Loucy (cell line): ENCODE results near the gene AP1AR.

Source experiments
- H2AFZ ChIP-seq: fragments of 200-600 bp; sonication (generic); 2 replicates; pipeline ENCODE4 v1.6.0; 2016; ENCODE audit warnings: antibody characterized with exemption, mild to moderate bottlenecking, low read length, moderate library complexity
- H3F3A ChIP-seq: fragments of 200-600 bp; 2 replicates; pipeline ENCODE4 v1.6.0; 2016; ENCODE audit warnings: antibody characterized with exemption, low read depth, mild to moderate bottlenecking
- H3K27me3 ChIP-seq: fragments of 200-600 bp; sonication (generic); 2 replicates; pipeline ENCODE4 v1.6.1; 2014; ENCODE audit warnings: low read length, mild to moderate bottlenecking; ENCODE audit not compliant: insufficient read depth, poor library complexity, severe bottlenecking
- H3K36me3 ChIP-seq: fragments of 200-600 bp; sonication (generic); 2 replicates; pipeline ENCODE4 v1.6.1; 2016; ENCODE audit warnings: low read length; ENCODE audit not compliant: insufficient read depth
- H3K4me1 ChIP-seq: fragments of 200-600 bp; sonication (generic); 2 replicates; pipeline ENCODE4 v1.5.1; 2014; ENCODE audit warnings: low read length, mild to moderate bottlenecking; ENCODE audit not compliant: insufficient read depth, poor library complexity, severe bottlenecking
- H3K4me2 ChIP-seq: fragments of 200-600 bp; sonication (generic); 2 replicates; pipeline ENCODE4 v1.6.0; 2014; ENCODE audit warnings: antibody characterized with exemption, low read length, low read depth, mild to moderate bottlenecking; ENCODE audit not compliant: poor library complexity, severe bottlenecking
- H3K4me3 ChIP-seq: fragments of 200-600 bp; sonication (generic); 2 replicates; pipeline ENCODE4 v1.5.1; 2014; ENCODE audit warnings: low read length, mild to moderate bottlenecking, mixed read lengths; ENCODE audit not compliant: poor library complexity, severe bottlenecking
- H3K79me2 ChIP-seq: fragments of 200-600 bp; sonication (generic); 2 replicates; pipeline ENCODE4 v1.6.1; 2014; ENCODE audit warnings: low read length; ENCODE audit not compliant: insufficient read depth
- H3K9ac ChIP-seq: fragments of 200-600 bp; sonication (generic); 2 replicates; pipeline ENCODE4 v1.6.0; 2014; ENCODE audit warnings: mild to moderate bottlenecking, low read depth, low read length, moderate library complexity; ENCODE audit not compliant: poor library complexity, severe bottlenecking
- H3K9me2 ChIP-seq: fragments of 200-600 bp; sonication (generic); replicated peaks from 2 replicates; pipeline ENCODE4 v1.6.1; 2016; ENCODE audit warnings: low read depth, low read length, mixed read lengths
- H3K9me3 ChIP-seq: fragments of 200-600 bp; sonication (generic); 2 replicates; pipeline ENCODE4 v1.6.1; 2014; ENCODE audit warnings: mild to moderate bottlenecking, antibody characterized with exemption, low read length, low read depth; ENCODE audit not compliant: insufficient read depth
- H4K20me1 ChIP-seq: fragments of 200-600 bp; sonication (generic); 2 replicates; pipeline ENCODE4 v1.6.0; 2014; ENCODE audit warnings: antibody characterized with exemption, low read length, mild to moderate bottlenecking; ENCODE audit not compliant: insufficient read depth, poor library complexity, severe bottlenecking
- EZH2phosphoT487 ChIP-seq: fragments of 200-600 bp; IDR thresholded peaks from 2 replicates; pipeline ENCODE4 v1.6.1; 2018; ENCODE audit warnings: antibody characterized with exemption, mild to moderate bottlenecking, moderate library complexity, borderline replicate concordance
- TF ChIP-seq, protein P1 (sequence below): fragments of 200-600 bp; sonication (generic); conservative IDR thresholded peaks from 2 replicates; pipeline ENCODE4 v1.5.1; 2014; ENCODE audit warnings: mild to moderate bottlenecking, antibody characterized with exemption, low read length

Gene AP1AR

DNA sequence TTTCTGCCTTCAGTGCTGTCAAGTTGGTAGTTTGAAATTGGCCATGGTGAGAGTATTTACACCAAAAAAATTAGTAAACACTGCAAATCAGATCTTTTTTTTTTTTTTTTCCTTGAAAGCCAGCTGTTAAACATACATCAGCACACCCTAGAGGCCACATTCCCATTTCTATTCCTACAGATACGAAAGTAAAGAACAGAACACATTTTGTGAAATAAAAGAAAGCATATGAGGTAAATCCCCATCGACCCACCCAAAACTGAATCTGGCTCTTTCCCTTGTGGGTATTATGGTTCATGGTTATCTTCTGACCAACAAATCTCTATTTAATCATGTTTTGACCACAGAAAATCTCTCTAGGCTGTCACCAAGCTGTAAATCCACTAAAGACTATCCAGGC lies 41.8 kb upstream of the AP1AR start:
- no peaks in the 10 kb centered on the region for H4K20me1 ChIP-seq
- no peaks in the 10 kb centered on the region for H3K9me2 ChIP-seq
- no peak overlapping the region for H3K9ac ChIP-seq
- H3K36me3 ChIP-seq, result no peaks in the 10 kb centered on the region
- no peaks in the 10 kb centered on the region for H3K79me2 ChIP-seq
- TF ChIP-seq, protein P1, sequence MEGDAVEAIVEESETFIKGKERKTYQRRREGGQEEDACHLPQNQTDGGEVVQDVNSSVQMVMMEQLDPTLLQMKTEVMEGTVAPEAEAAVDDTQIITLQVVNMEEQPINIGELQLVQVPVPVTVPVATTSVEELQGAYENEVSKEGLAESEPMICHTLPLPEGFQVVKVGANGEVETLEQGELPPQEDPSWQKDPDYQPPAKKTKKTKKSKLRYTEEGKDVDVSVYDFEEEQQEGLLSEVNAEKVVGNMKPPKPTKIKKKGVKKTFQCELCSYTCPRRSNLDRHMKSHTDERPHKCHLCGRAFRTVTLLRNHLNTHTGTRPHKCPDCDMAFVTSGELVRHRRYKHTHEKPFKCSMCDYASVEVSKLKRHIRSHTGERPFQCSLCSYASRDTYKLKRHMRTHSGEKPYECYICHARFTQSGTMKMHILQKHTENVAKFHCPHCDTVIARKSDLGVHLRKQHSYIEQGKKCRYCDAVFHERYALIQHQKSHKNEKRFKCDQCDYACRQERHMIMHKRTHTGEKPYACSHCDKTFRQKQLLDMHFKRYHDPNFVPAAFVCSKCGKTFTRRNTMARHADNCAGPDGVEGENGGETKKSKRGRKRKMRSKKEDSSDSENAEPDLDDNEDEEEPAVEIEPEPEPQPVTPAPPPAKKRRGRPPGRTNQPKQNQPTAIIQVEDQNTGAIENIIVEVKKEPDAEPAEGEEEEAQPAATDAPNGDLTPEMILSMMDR, result no peak; the same call in 1 of the 2 replicates
- TF ChIP-seq EZH2phosphoT487, result no peak
- H3K4me1 ChIP-seq, result no peaks in the 10 kb centered on the region
- H3F3A ChIP-seq, result no peaks in the 10 kb centered on the region
- no peak overlapping the region for H3K4me3 ChIP-seq
- H3K27me3 ChIP-seq, result no peaks in the 10 kb centered on the region
- no peak overlapping the region for H2AFZ ChIP-seq
- no peaks in the 10 kb centered on the region for H3K9me3 ChIP-seq
- no peak overlapping the region for H3K4me2 ChIP-seq

DNA sequence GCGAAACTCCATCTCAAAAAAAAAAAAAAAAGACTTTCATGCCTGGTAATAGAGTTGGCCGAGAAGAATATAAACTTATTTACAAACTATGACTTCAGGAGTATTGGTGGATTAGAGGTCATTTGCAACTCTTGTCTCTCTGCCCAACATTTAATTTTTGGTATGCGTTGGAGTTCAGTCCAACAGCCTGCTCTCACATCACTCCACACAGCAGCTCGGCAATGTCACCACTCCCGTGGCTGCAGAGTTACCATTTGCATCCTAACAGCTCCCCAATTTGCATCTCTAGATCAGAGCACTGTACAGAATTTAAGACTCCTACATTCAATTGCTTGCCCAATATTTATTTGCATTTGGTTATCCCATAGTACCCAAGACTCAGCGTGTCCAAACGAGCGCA lies 40.9 kb upstream of the AP1AR start:
- H3K9ac ChIP-seq, result no peak overlapping the region
- no peaks in the 10 kb centered on the region for H3K9me3 ChIP-seq
- H3K79me2 ChIP-seq, result no peaks in the 10 kb centered on the region
- no peaks in the 10 kb centered on the region for H3K4me1 ChIP-seq
- TF ChIP-seq, protein P1, result no peak
- no peak for TF ChIP-seq EZH2phosphoT487
- H4K20me1 ChIP-seq, result no peaks in the 10 kb centered on the region
- no peaks in the 10 kb centered on the region for H3K36me3 ChIP-seq
- no peaks in the 10 kb centered on the region for H3K9me2 ChIP-seq
- no peak overlapping the region for H3K4me3 ChIP-seq
- H3F3A ChIP-seq, result no peaks in the 10 kb centered on the region
- no peak overlapping the region for H3K4me2 ChIP-seq
- H2AFZ ChIP-seq, result no peak overlapping the region
- no peaks in the 10 kb centered on the region for H3K27me3 ChIP-seq

DNA sequence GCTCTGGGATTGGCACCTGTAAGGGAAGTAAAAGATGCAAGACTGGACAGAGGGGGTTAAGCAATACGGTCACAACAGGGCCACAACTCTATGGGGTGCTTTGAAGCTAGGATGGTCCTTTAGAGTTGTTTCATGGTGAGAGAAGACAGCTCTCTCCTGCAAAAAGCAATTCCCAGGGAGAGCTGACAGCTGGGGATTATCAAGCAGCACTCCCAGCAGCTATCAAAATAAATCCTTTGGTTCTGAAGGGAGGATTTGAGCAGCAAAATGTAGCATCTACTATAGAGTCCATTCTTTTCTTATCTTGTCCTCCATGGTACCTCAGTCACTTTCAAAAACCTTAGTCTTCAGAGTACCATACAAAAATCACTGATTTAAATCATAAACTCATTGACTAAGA lies 35.1 kb upstream of the AP1AR start:
- no peaks in the 10 kb centered on the region for H3K79me2 ChIP-seq
- no peak overlapping the region for H3K4me3 ChIP-seq
- H3F3A ChIP-seq, result no peaks in the 10 kb centered on the region
- H3K4me2 ChIP-seq, result no peak overlapping the region
- no peaks in the 10 kb centered on the region for H3K36me3 ChIP-seq
- H3K27me3 ChIP-seq, result no peaks in the 10 kb centered on the region
- no peak for TF ChIP-seq EZH2phosphoT487
- TF ChIP-seq, protein P1, result no peak
- H4K20me1 ChIP-seq, result no peaks in the 10 kb centered on the region
- H3K9me3 ChIP-seq, result no peaks in the 10 kb centered on the region
- H3K4me1 ChIP-seq, result no peaks in the 10 kb centered on the region
- H2AFZ ChIP-seq, result no peak overlapping the region
- H3K9ac ChIP-seq, result no peak overlapping the region
- no peaks in the 10 kb centered on the region for H3K9me2 ChIP-seq
